Subcutaneous adipose tissue (tissue), 4 donors: ENCODE data around the gene PAFAH2. TPM values are rescaled to one million over a fixed set of nuclear protein-coding genes. Genes with fewer than 3 reads are reported as not detected.

Experiments used
- CTCF ChIP-seq: fragments of 450-650 bp; IDR thresholded peaks from one replicate; pipeline ENCODE4 v1.5.1; 2016; ENCODE audit warnings: low read depth, mild to moderate bottlenecking, control low read depth, antibody characterized with exemption, moderate library complexity
- total RNA-seq, 4 donors: library from RNA; depleted of rRNA; stranded (reverse); fragments of >200 nt; gene quantifications; one replicate each; pipeline ENCODE4 v1.1.0, GENCODE V29; 2016

PAFAH2 gene
- total RNA-seq, 4 donors from 2014 or later, result 6.7 to 12.6 (median 9.1) TPM

GRCh38 chr1:25933479-25934365, 64.1 kb downstream of the PAFAH2 start:
- TF ChIP-seq CTCF, result no peak

GRCh38 chr1:25932321-25932720, 65.5 kb downstream of the PAFAH2 start:
- TF ChIP-seq CTCF, result no peak

GRCh38 chr1:25929016-25929415, 68.8 kb downstream of the PAFAH2 start:
- TF ChIP-seq CTCF, result no peak

GRCh38 chr1:25927521-25928265, 70.2 kb downstream of the PAFAH2 start:
- TF ChIP-seq CTCF, result no peak

- no peak for TF ChIP-seq CTCF
These were observed 70.9 kb downstream of the PAFAH2 start for GRCh38 chr1:25926731-25927496.

- TF ChIP-seq CTCF, result no peak
These were observed 73.4 kb downstream of the PAFAH2 start for GRCh38 chr1:25924454-25924853.
